GM12878 (cell line): ENCODE measurements around the gene UBASH3A. TPM values are rescaled to one million over a fixed set of nuclear protein-coding genes. Genes with fewer than 3 reads are reported as not detected.
A peak's percentile ranks its signal among the peaks of the same experiment; 100 is the strongest.

Source experiments
- ATAC-seq: fragments of 200-7000 bp; cut with Tn5 transposase; 3 replicates; pipeline ENCODE4 v1.9.1; 2020; ENCODE audit warnings: mild to moderate bottlenecking, moderate library complexity
- BruUV-seq: library from RNA; stranded (reverse); fragments of 400-500 nt; replicated peaks from 2 replicates; lab custom pipeline; 2021; lab: Mats Ljungman, UMichigan
- CTCF ChIA-PET: fragments of 300-600 bp; sonication (Branson Sonifier 250); formaldehyde crosslinking; extraction: SDS; loops from one replicate; lab custom pipeline; 2021; ENCODE audit warnings: inconsistent platforms; lab: Yijun Ruan, JAX
- POLR2A ChIA-PET: fragments of 350-600 bp; formaldehyde crosslinking; extraction: SDS; loops from one replicate; lab custom pipeline; 2021; ENCODE audit warnings: inconsistent platforms; lab: Charles Lee
- RAD21 ChIA-PET: fragments of 300-600 bp; sonication (Branson Sonifier 250); formaldehyde crosslinking; loops from one replicate; lab custom pipeline; 2023; ENCODE audit warnings: antibody characterized with exemption; ENCODE audit not compliant: unreplicated experiment; lab: Charles Lee
- SMC1A ChIA-PET: fragments of 300-600 bp; sonication (Branson Sonifier 250); formaldehyde crosslinking; loops from one replicate; lab custom pipeline; 2023; ENCODE audit not compliant: unreplicated experiment, uncharacterized antibody; lab: Charles Lee
- DNase-seq: peaks from one replicate; pipeline ENCODE4 v3.0.0-alpha.2; 2011; ENCODE audit warnings: low read depth, low spot score
- FAIRE-seq: peaks from 3 replicates; lab custom pipeline; 2011; peaks lifted over from hg19 to GRCh38; lab: Jason Lieb, UNC
- H2AFZ ChIP-seq: 2 replicates; pipeline ENCODE4 v1.6.0; 2011; ENCODE audit warnings: low read depth, low read length, control low read depth; ENCODE audit not compliant: control insufficient read depth
- H3K27ac ChIP-seq: 2 replicates; pipeline ENCODE4 v1.5.1; 2011; ENCODE audit warnings: control low read depth; ENCODE audit not compliant: control insufficient read depth, insufficient read depth
- H3K27me3 ChIP-seq, 2 experiments: replicated peaks in 1 of 2; 2 replicates each; pipeline versions ENCODE4 v1.6.0 to v1.6.1; 2011; ENCODE audit warnings: low read length in 1 of 2; ENCODE audit not compliant: control insufficient read depth in 2 of 2, insufficient read depth in 2 of 2
- H3K36me3 ChIP-seq, 2 experiments: 2 replicates each; pipeline ENCODE4 v1.5.1; 2011; ENCODE audit warnings: low read length in 1 of 2; ENCODE audit not compliant: control insufficient read depth in 2 of 2, insufficient read depth in 2 of 2
- H3K4me1 ChIP-seq: 2 replicates; pipeline ENCODE4 v1.6.1; 2011; ENCODE audit warnings: mild to moderate bottlenecking, low read length, moderate library complexity, mixed read lengths; ENCODE audit not compliant: control insufficient read depth, insufficient read depth
- H3K4me2 ChIP-seq: 2 replicates; pipeline ENCODE4 v1.6.0; 2011; ENCODE audit warnings: control low read depth; ENCODE audit not compliant: control insufficient read depth, insufficient read depth
- H3K4me3 ChIP-seq: fragments of 200-600 bp; sonication (generic); 2 replicates; pipeline ENCODE4 v1.5.1; 2016
- H3K79me2 ChIP-seq: 2 replicates; pipeline ENCODE4 v1.6.0; 2011; ENCODE audit warnings: low read length; ENCODE audit not compliant: control insufficient read depth, insufficient read depth
- H3K9ac ChIP-seq: 2 replicates; pipeline ENCODE4 v1.8.0; 2011; ENCODE audit warnings: low read length, control low read depth, mixed read lengths; ENCODE audit not compliant: control insufficient read depth, insufficient read depth
- H3K9me3 ChIP-seq: replicated peaks from 3 replicates; pipeline ENCODE4 v1.5.1; 2011; ENCODE audit warnings: mild to moderate bottlenecking, low read length; ENCODE audit not compliant: control insufficient read depth, insufficient read depth
- H4K20me1 ChIP-seq: 2 replicates; pipeline ENCODE4 v1.6.0; 2011; ENCODE audit not compliant: control insufficient read depth, insufficient read depth
- BACH1 ChIP-seq: fragments of 450-650 bp; IDR thresholded peaks from 2 replicates; pipeline ENCODE4 v1.6.1; 2017; ENCODE audit warnings: mild to moderate bottlenecking, borderline replicate concordance
- CREB1 ChIP-seq: IDR thresholded peaks from 2 replicates; pipeline ENCODE4 v1.6.1; 2012; ENCODE audit warnings: low read depth, mild to moderate bottlenecking, inconsistent platforms
- EZH2 ChIP-seq: IDR thresholded peaks from 2 replicates; pipeline ENCODE4 v1.6.1; 2012; ENCODE audit warnings: low read depth, mild to moderate bottlenecking, control low read depth, inconsistent platforms, low read length, borderline replicate concordance; ENCODE audit not compliant: control insufficient read depth
- HDAC6 ChIP-seq: fragments of 200-600 bp; sonication (generic); IDR thresholded peaks from one replicate; pipeline ENCODE4 v1.8.0; 2017; ENCODE audit warnings: antibody characterized with exemption; ENCODE audit not compliant: unreplicated experiment
- IKZF1 ChIP-seq: fragments of 450-650 bp; conservative IDR thresholded peaks from 2 replicates; pipeline ENCODE4 v1.6.1; 2017; ENCODE audit warnings: antibody characterized with exemption, mild to moderate bottlenecking
- JUNB ChIP-seq: IDR thresholded peaks from 2 replicates; pipeline ENCODE4 v1.6.1; 2016; ENCODE audit warnings: antibody characterized with exemption, mild to moderate bottlenecking
- MEF2B ChIP-seq: fragments of 450-650 bp; IDR thresholded peaks from 2 replicates; pipeline ENCODE4 v1.6.1; 2018; ENCODE audit warnings: mild to moderate bottlenecking, moderate library complexity; ENCODE audit not compliant: partially characterized antibody, poor library complexity, severe bottlenecking
- RB1 ChIP-seq: fragments of 450-650 bp; formaldehyde crosslinking; IDR thresholded peaks from 2 replicates; pipeline ENCODE4 v1.6.1; 2017; ENCODE audit warnings: mild to moderate bottlenecking, borderline replicate concordance
- SPI1 ChIP-seq: IDR thresholded peaks from 2 replicates; pipeline ENCODE4 v1.6.1; 2011; ENCODE audit warnings: low read depth, mild to moderate bottlenecking, low read length, moderate library complexity, borderline replicate concordance; ENCODE audit not compliant: insufficient read depth
- SREBF1 ChIP-seq: IDR thresholded peaks from 2 replicates; pipeline ENCODE4 v1.6.1; 2012; ENCODE audit warnings: mild to moderate bottlenecking, low read length
- SUZ12 ChIP-seq: fragments of 200-600 bp; sonication (generic); IDR thresholded peaks from one replicate; pipeline ENCODE4 v1.6.1; 2018; ENCODE audit warnings: antibody characterized with exemption, mild to moderate bottlenecking; ENCODE audit not compliant: unreplicated experiment
- TARDBP ChIP-seq: IDR thresholded peaks from 2 replicates; pipeline ENCODE4 v1.6.1; 2016; ENCODE audit warnings: borderline replicate concordance
- ZNF592 ChIP-seq: fragments of 450-650 bp; IDR thresholded peaks from 2 replicates; pipeline ENCODE4 v1.6.1; 2017; ENCODE audit warnings: mild to moderate bottlenecking, moderate library complexity
- WGBS: methylation state at CpG from one replicate; pipeline ENCODE4 v1.1.6; 2016; ENCODE audit warnings: low lambda C conversion rate; ENCODE audit not compliant: insufficient replicate concordance, insufficient coverage; ENCODE audit errors: missing lambda C conversion rate; 5-methylcytosine and 5-hydroxymethylcytosine counted together
- in situ Hi-C: fragments of 300-500 bp; cut with MboI; formaldehyde crosslinking; loops from 9 replicates; pipeline ENCODE4 v1.14.3; 2018; ENCODE audit warnings: mixed read lengths
- intact Hi-C: fragments of 100-400 bp; cut with micrococcal nuclease; formaldehyde crosslinking; loops from one replicate; pipeline ENCODE4 v1.14.2; 2022; ENCODE audit not compliant: unreplicated experiment
- polyA plus RNA-seq, 11 experiments: library from polyadenylated mRNA; depleted of rRNA in 4 of 11; unstranded in 6 of 11; stranded (reverse) in 5 of 11; fragments of >200 nt; fragmentation: Nextera tagmentation in 4 of 11; fragmentation: Illumina TruSeq in 1 of 11; extraction: Ambion mirVana in 4 of 11; extraction: Trizol in 1 of 11; gene quantifications; 1 replicate in 1 of 11; 2 replicates in 10 of 11; pipeline versions ENCODE4 v1.2.1 to v1.2.3, GENCODE V29; 2011 to 2016; ENCODE audit warnings: inconsistent platforms in 2 of 11, missing spikeins in 2 of 11, low read depth in 1 of 11
- total RNA-seq, 4 experiments: library from RNA; depleted of rRNA in 3 of 4; stranded (reverse); fragments of >200 nt in 3 of 4; fragmentation: Illumina TruSeq in 1 of 4; extraction: Trizol in 1 of 4; gene quantifications; 2 replicates each; pipeline versions ENCODE4 v1.2.1 to v1.2.3, GENCODE V29; 2013 to 2021
- TF ChIP-seq, protein P1 (sequence below): fragments of 450-650 bp; formaldehyde crosslinking; IDR thresholded peaks from 2 replicates; pipeline ENCODE4 v1.4.0; 2020; ENCODE audit warnings: mild to moderate bottlenecking, moderate library complexity

UBASH3A gene
- total and polyA plus RNA-seq, 10 of the 15 experiments (the other 5 are each of a cell fraction or from before 2014, with no cell fraction given): 0.04 to 0.39 (median 0.23) TPM; not detected in 1

DNA sequence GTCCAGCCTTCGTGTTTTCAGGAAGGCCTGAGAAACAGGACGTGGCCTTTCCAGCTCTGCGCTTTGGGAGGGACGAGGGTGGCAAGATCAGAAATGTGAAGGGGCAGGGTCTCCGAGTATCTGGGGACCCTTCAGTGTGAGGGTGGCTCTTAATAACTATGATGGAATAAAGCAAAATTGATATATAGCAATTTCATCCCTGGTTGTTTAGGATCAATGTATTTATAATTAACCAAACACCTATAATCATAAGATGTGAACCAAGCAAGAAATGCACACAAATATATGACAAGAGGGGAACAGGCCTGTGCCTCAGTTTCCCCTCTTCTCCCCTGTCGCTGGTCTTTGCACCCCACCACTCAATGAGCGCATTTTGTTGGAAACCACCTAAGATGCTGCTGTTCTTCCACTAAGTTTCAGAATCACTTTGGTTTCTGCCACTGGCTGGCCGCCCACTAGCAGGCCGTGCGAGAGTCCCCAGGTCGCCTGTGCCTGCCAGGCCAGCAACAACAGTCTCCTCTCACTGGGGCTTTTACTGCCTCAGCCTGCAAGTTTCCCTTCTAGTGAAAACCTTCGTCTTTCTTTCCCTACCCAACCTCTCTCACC, 36.6 kb downstream of the UBASH3A start (continued):
- TF ChIP-seq HDAC6 (no peak), RB1 (no peak), CREB1 (peak; percentile 48; the same call in 1 of the 2 replicates), IKZF1 (peak; percentile 69; the same call in 1 of the 2 replicates), EZH2 (no peak), JUNB (0 out of 2 replicates have a peak, but pooled peaks have one; percentile 18)

- ATAC-seq (no peak), DNase-seq (no peak), FAIRE-seq (no peak)
- H3K79me2 ChIP-seq: no peaks in the 10 kb centered on the region
- no peak overlapping the region for H3K4me2 ChIP-seq
- CTCF ChIA-PET: interaction anchor here (0.6 to 1.8 kb wide), 12 partner anchors 9 to 296 kb away, joined by 3 to 10 read pairs (median 4); no protein-coding TSS in a partner anchor
- no peaks in the 10 kb centered on the region for H4K20me1 ChIP-seq
- SMC1A ChIA-PET: interaction anchor here (0.9 to 3.0 kb wide), 13 partner anchors 16 to 134 kb away, joined by 3 to 14 read pairs (median 3); partner anchors contain the start of gene UBASH3A
- RAD21 ChIA-PET: interaction anchor here (0.9 to 5.9 kb wide), 10 partner anchors 9 to 156 kb away, joined by 3 to 81 read pairs (median 3); partner anchors contain the start of gene UBASH3A
- no TSS peak for BruUV-seq
- in situ Hi-C loops (no loop called here), intact Hi-C loops (loop anchor here (2.0 to 5.0 kb wide), 2 partner anchors 49 to 65 kb away; no protein-coding TSS in a partner anchor)
- H3K27me3 ChIP-seq: no peaks in the 10 kb centered on the region
- peaks cover 24% of the 10 kb centered on the region for H3K4me1 ChIP-seq
- H3K4me3 ChIP-seq: no peak overlapping the region
- 55% methylated on average over 6 of the region's 6 CpGs for WGBS
- H3K27ac ChIP-seq: no peak overlapping the region
- no peaks in the 10 kb centered on the region for H3K36me3 ChIP-seq
- POLR2A ChIA-PET: interaction anchor here (0.6 to 2.3 kb wide), 6 partner anchors 19 to 569 kb away, joined by 3 to 8 read pairs (median 6); no protein-coding TSS in a partner anchor
- H3K9me3 ChIP-seq: no peaks in the 10 kb centered on the region; the same call in 2 of the 3 replicates
- H3K9ac ChIP-seq: no peak overlapping the region
- H2AFZ ChIP-seq: no peak overlapping the region
- no peak for TF ChIP-seq SREBF1
- no peak for TF ChIP-seq SPI1
- TF ChIP-seq BACH1: no peak
- TF ChIP-seq TARDBP: no peak
- TF ChIP-seq, protein P1, sequence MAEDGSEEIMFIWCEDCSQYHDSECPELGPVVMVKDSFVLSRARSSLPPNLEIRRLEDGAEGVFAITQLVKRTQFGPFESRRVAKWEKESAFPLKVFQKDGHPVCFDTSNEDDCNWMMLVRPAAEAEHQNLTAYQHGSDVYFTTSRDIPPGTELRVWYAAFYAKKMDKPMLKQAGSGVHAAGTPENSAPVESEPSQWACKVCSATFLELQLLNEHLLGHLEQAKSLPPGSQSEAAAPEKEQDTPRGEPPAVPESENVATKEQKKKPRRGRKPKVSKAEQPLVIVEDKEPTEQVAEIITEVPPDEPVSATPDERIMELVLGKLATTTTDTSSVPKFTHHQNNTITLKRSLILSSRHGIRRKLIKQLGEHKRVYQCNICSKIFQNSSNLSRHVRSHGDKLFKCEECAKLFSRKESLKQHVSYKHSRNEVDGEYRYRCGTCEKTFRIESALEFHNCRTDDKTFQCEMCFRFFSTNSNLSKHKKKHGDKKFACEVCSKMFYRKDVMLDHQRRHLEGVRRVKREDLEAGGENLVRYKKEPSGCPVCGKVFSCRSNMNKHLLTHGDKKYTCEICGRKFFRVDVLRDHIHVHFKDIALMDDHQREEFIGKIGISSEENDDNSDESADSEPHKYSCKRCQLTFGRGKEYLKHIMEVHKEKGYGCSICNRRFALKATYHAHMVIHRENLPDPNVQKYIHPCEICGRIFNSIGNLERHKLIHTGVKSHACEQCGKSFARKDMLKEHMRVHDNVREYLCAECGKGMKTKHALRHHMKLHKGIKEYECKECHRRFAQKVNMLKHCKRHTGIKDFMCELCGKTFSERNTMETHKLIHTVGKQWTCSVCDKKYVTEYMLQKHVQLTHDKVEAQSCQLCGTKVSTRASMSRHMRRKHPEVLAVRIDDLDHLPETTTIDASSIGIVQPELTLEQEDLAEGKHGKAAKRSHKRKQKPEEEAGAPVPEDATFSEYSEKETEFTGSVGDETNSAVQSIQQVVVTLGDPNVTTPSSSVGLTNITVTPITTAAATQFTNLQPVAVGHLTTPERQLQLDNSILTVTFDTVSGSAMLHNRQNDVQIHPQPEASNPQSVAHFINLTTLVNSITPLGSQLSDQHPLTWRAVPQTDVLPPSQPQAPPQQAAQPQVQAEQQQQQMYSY (CRISPR knock-in tag): no peak
- TF ChIP-seq ZNF592: no peak
- no peak for TF ChIP-seq SUZ12
- no peak for TF ChIP-seq MEF2B
Observed at GRCh38 chr21:42441963-42442362, 38.3 kb downstream of the UBASH3A start.
